H1 (cell line): ENCODE results near the gene CAPNS1.

Experiments used
- CTCF ChIP-seq, 3 experiments: IDR thresholded peaks; 1 replicate in 2 of 3; 2 replicates in 1 of 3; pipeline versions ENCODE4 v1.5.1 to v1.6.1; 2011; ENCODE audit warnings: low read length in 3 of 3, mild to moderate bottlenecking in 3 of 3, inconsistent platforms in 2 of 3, low read depth in 1 of 3, moderate library complexity in 1 of 3; ENCODE audit not compliant: insufficient read depth in 1 of 3; ENCODE audit errors: control extremely low read depth in 1 of 3
- EZH2 ChIP-seq: fragments of 200-600 bp; sonication (generic); IDR thresholded peaks from 2 replicates; pipeline ENCODE4 v1.7.1; 2012; ENCODE audit warnings: low read depth, mild to moderate bottlenecking, moderate library complexity, low read length, inconsistent platforms; ENCODE audit not compliant: severe bottlenecking
- POLR2A ChIP-seq, 2 experiments: IDR thresholded peaks; 1 replicate in 1 of 2; 2 replicates in 1 of 2; pipeline ENCODE4 v1.6.1; 2011; ENCODE audit warnings: low read depth in 2 of 2, low read length in 2 of 2, mild to moderate bottlenecking in 2 of 2; ENCODE audit errors: control extremely low read depth in 1 of 2
- ZNF274 ChIP-seq: IDR thresholded peaks from 2 replicates; pipeline ENCODE4 v1.7.0; 2012; ENCODE audit warnings: low read length, borderline replicate concordance; ENCODE audit errors: extremely low read depth

- TF ChIP-seq EZH2, result no peak
- no peak for TF ChIP-seq POLR2A (IDR thresholded peaks at IDR 0.05; ENCODE audit: control extremely low read depth in 1 of 2, low read depth in 2 of 2, low read length in 2 of 2)
- TF ChIP-seq ZNF274, result no peak
- TF ChIP-seq CTCF (IDR thresholded peaks at IDR 0.05; ENCODE audit: control extremely low read depth in 1 of 3, insufficient read depth in 1 of 3, low read depth in 1 of 3, low read length in 3 of 3), result no peak
Observed at GRCh38 chr19:36169084-36169760, 29.4 kb downstream of the CAPNS1 start.
